ENCODE measurements around the gene ATPAF1.
"Not testable (repeated sequence)": the region's sequence is repeated elsewhere in the genome, so short reads cannot be mapped to it uniquely, and the experiment has no call there.

Gene ATPAF1

DNA sequence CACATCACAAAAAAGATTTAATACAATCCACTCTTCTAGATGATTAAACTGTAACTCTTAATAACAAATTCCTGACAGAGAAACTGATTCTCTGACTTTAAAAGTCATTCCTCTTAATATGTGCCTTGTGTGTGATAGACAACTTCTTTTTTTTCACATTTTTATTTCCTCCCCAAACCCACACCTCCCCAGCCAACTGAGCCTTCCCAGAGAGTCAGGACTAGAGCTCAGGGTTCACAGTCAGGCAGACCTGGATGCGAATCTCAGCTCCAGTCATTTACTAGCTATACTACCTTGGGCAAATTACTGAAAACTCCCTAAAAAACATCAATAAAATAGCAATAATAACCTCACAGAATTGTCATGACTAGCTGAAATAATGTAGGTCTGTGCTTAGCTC lies 14.2 kb downstream of the ATPAF1 start:
- in situ Hi-C loops (cut with HindIII; ENCODE audit: low pct_unique_long_range_greater_than_20kb, low sequenced_read_pairs), result no loop called here
- DNase-seq (ENCODE audit: low read depth in 1 of 2, low spot score in 1 of 2), result no peak
- no peak for TF ChIP-seq JUND (IDR thresholded peaks at IDR 0.05; ENCODE audit: low read depth)

DNA sequence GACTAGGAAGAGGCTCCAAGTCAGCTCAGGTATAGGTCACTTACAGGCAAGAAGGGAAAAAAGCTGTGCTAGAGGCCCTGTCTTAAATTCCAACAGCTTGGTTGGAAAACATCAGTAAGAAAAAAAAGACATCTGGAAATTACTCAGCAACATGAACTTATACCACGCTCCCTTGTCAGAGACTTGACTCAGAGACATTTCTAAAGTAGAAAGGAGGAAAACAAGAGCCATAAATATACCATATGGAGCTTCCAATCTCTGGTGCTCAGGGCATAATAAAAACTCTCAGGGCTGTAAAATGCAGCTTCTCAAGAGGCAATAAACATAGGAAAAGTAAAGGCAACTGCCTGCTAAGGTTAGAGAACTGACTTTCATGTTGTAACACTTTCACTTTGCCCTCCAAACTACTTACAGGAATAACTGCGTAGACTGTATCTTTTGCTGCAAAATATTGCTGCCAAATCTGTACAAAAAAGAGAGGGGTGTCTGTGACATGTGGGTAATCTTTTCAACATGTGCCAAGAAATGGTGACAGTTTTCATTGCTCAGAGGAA lies 14.7 kb downstream of the ATPAF1 start:
- in situ Hi-C loops (cut with HindIII; ENCODE audit: low pct_unique_long_range_greater_than_20kb, low sequenced_read_pairs), result no loop called here
- TF ChIP-seq JUND (IDR thresholded peaks at IDR 0.05; ENCODE audit: low read depth), result no peak
- DNase-seq (ENCODE audit: low read depth in 1 of 2, low spot score in 1 of 2), result no peak

DNA sequence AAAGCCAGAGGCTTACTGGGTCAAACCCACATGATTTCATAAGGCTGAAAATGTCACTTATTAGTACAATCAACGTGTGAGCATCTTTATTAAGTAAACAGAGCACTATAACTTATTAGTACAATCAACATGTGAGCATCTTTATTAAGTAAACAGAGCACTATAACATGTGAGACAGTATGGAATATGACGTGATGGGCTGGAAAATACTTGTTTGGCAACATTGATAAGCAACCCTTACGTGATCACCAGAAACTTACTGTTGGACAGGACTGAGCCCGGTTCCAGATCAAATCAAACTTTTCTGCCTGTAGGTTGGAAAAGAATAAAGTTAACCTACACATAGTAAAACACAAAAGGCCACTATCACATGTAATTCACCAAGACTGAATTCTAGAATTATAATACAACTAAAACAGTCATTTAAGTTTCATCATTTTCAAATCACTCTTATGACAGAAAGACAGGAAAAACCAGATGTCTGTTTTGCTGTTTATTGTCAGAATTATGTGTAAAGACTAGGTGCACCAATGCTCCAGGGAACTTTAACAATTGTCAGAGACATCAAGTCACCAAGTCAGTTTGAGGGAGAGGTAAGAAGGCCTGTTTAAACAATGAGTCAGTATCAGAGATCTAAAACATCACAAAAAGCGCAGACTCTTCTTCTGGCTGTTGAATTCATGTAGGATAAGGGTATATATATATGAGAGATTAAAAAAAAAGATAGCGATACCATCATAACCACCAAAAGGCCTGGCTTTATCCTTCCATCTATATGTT lies 15.7 kb downstream of the ATPAF1 start:
- in situ Hi-C loops (cut with HindIII; ENCODE audit: low pct_unique_long_range_greater_than_20kb, low sequenced_read_pairs), result no loop called here
- no peak for TF ChIP-seq JUND (IDR thresholded peaks at IDR 0.05; ENCODE audit: low read depth)
- no peak for DNase-seq (ENCODE audit: low read depth in 1 of 2, low spot score in 1 of 2)

DNA sequence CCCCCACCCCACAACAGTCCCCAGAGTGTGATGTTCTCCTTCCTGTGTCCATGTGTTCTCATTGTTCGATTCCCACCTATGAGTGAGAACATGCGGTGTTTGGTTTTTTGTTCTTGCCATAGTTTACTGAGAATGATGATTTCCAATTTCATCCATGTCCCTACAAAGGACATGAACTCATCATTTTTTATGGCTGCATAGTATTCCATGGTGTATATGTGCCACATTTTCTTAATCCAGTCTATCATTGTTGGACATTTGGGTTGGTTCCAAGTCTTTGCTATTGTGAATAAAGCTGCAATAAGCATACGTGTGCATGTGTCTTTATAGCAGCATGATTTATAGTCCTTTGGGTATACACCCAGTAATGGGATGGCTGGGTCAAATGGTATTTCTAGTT lies 17.0 kb downstream of the ATPAF1 start:
- DNase-seq (ENCODE audit: low read depth in 1 of 2, low spot score in 1 of 2); in situ Hi-C loops (cut with HindIII; ENCODE audit: low pct_unique_long_range_greater_than_20kb, low sequenced_read_pairs): not testable (repeated sequence)

DNA sequence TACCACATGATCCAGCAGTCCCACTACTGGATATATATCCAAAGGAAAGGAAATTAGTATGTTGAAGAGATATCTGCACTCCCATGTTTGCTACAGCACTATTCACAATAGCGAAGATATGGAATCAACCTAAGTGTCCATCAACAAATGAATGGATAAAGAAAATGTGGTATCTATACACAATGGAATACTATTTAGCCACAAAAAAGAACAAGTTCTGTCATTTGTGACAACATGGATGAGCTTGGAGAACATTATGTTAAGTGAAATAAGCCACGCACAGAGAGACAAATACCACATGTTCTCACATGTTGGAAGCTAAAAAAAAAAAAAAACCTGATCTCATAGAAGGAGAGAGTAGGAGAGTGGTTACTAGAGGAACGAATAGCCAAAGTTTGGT lies 17.7 kb downstream of the ATPAF1 start:
- no peak for TF ChIP-seq JUND (IDR thresholded peaks at IDR 0.05; ENCODE audit: low read depth)
- in situ Hi-C loops (cut with HindIII; ENCODE audit: low pct_unique_long_range_greater_than_20kb, low sequenced_read_pairs), result no loop called here

DNA sequence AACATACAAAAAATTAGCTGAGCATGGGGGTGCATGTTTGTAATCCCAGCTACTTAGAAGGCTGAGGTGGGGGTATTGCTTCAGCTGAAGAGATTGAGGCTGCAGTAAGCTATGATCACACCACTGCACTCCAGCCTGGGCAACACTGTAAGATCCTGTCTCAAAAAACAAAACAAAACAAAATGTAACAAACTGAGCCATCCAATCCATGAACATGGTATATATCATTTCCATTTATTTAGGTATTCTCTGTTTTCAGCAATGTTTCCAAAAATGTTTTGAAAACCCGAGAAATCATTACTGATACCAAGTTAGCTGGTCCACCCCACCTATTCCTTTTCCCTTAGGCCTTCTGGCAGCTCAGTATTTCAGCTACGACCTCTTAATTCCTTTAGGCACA lies 18.4 kb downstream of the ATPAF1 start:
- no peak for TF ChIP-seq JUND (IDR thresholded peaks at IDR 0.05; ENCODE audit: low read depth)
- in situ Hi-C loops (cut with HindIII; ENCODE audit: low pct_unique_long_range_greater_than_20kb, low sequenced_read_pairs), result no loop called here
- DNase-seq (ENCODE audit: low read depth in 1 of 2, low spot score in 1 of 2), result no peak

More for the DNA sequence above, 17.7 kb downstream of the ATPAF1 start:
- no peak for DNase-seq (ENCODE audit: low read depth in 1 of 2, low spot score in 1 of 2)

DNA sequence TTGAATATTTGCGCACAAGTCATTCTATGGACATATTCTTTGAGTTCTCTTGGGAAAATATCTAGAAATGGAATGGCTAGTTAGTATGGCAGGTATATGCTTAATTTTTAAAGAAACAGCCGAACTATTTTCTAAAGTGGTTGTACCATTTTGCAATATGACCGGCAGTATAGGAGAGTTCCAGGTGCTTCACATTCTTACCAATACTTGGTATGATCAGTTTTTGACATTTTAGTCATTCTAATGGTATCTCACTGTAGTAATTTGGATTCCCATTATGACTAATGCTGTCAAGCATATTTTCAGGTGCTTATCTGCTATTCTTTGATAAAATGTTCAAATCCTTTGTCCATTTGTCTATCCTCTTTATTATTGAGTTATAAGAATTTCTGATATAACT lies 20.6 kb downstream of the ATPAF1 start:
- TF ChIP-seq JUND (IDR thresholded peaks at IDR 0.05; ENCODE audit: low read depth), result no peak
- DNase-seq (ENCODE audit: low read depth in 1 of 2, low spot score in 1 of 2), result no peak
- in situ Hi-C loops (cut with HindIII; ENCODE audit: low pct_unique_long_range_greater_than_20kb, low sequenced_read_pairs), result no loop called here

DNA sequence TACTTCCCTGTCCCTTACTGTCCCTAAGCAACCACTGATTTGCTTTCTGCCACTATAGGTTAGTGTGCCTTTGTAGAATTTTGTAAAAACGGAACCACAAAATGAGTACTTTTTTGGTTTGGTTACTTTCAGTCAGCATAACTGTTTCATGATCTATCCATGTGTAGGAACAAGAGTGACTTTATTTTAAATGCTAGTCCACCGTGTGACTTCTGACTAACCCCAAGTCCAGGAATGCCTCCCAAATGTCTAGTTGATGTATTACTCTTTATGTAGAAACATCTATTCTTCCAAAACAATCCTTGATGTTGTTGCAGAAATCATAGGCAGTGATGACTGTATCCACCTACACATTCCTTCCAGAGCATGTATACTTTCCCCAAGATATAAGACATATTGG lies 21.3 kb downstream of the ATPAF1 start:
- no peak for TF ChIP-seq JUND (IDR thresholded peaks at IDR 0.05; ENCODE audit: low read depth)
- in situ Hi-C loops (cut with HindIII; ENCODE audit: low pct_unique_long_range_greater_than_20kb, low sequenced_read_pairs), result no loop called here
- no peak for DNase-seq (ENCODE audit: low read depth in 1 of 2, low spot score in 1 of 2)

DNA sequence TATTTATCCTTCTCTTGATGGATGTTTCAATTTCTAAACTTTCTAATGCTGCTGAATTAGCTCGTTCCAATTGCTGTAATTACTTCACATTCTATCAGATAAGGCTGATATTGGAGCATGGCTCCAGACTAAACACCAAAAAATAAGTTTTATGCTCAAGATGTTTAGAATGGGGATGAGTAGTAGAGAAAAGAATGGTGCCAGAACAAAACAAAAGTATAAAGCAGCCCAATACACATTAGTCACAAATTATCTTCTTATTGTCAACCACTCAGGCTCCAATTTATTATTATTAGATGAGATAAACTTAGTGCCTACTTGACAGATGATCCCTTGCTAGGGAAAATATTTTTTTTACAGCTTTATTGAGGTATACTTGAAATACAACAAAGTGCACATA lies 21.8 kb downstream of the ATPAF1 start:
- in situ Hi-C loops (cut with HindIII; ENCODE audit: low pct_unique_long_range_greater_than_20kb, low sequenced_read_pairs), result no loop called here
- no peak for DNase-seq (ENCODE audit: low read depth in 1 of 2, low spot score in 1 of 2)
- no peak for TF ChIP-seq JUND (IDR thresholded peaks at IDR 0.05; ENCODE audit: low read depth)

DNA sequence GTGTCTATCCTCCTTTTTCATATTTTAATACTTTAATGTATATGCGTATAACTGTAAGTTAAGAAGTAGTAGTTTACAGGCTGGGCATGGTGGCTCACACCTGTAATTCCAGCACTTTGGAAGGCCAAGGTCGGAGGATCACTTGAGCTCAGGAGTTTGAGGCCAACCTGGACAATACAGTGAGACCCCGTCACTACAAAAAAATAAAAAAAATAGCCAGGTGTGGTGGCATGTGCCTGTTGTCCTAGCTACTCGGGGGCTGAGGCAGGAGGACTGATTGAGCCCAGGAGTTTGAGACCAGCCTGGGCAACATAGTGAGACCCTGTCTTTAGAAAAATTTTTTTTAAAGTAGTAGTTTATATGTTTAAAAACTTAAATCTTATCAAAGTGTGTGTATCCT lies 22.3 kb downstream of the ATPAF1 start:
- TF ChIP-seq JUND (IDR thresholded peaks at IDR 0.05; ENCODE audit: low read depth), result no peak
- DNase-seq (ENCODE audit: low read depth in 1 of 2, low spot score in 1 of 2), result no peak
- in situ Hi-C loops (cut with HindIII; ENCODE audit: low pct_unique_long_range_greater_than_20kb, low sequenced_read_pairs), result no loop called here

DNA sequence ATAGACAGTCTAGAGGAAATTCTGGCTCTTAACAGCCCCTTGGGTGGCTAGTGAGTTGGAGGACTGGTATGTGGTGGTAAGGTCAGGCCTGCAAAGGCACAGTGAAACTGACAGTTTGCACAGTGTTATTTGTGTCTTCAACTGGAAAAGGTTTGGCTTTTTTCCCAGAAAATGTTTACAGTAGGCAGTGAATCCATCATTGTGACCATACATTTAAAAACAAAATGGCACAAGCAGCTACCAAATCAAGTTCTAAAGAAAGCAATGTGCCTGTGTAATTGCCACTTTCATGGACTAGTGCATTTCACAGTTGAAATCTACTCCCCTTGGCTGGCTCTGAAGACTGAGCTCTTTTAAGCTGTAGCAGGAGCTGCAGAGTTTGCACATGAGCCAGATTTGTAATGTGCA lies 24.8 kb downstream of the ATPAF1 start:
- in situ Hi-C loops (cut with HindIII; ENCODE audit: low pct_unique_long_range_greater_than_20kb, low sequenced_read_pairs), result no loop called here
- peak in 1 of 2 experiments; percentile 68 for DNase-seq (ENCODE audit: low read depth in 1 of 2, low spot score in 1 of 2)
- TF ChIP-seq JUND (IDR thresholded peaks at IDR 0.05; ENCODE audit: low read depth), result no peak

DNA sequence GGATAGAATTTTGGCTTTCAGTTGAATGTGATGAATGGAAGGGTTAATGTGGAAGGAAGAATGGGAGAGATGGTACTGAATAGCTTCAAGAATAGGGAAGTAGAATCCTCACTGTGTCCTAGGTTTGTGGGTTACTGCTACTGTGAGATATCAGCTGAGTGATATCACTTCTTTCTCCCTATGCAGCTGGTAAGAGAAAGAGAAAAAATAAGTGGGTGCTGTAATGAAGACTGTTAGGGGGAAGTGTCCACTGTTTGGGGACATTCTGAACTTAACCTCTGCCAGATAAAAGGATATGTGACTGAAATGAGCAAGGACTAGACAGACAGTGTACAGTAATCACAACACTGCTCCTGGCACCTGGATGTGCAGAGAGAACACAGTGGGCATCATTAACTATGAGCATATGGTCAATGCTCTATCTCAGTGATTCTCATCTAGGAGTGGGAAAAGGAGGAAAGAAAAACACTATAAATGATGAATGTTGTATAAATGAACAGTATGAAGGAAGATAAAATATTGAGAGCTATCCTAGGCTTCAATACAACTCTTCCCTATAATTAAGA lies 26.0 kb downstream of the ATPAF1 start:
- in situ Hi-C loops (cut with HindIII; ENCODE audit: low pct_unique_long_range_greater_than_20kb, low sequenced_read_pairs), result no loop called here
- DNase-seq (ENCODE audit: low read depth in 1 of 2, low spot score in 1 of 2), result no peak

DNA sequence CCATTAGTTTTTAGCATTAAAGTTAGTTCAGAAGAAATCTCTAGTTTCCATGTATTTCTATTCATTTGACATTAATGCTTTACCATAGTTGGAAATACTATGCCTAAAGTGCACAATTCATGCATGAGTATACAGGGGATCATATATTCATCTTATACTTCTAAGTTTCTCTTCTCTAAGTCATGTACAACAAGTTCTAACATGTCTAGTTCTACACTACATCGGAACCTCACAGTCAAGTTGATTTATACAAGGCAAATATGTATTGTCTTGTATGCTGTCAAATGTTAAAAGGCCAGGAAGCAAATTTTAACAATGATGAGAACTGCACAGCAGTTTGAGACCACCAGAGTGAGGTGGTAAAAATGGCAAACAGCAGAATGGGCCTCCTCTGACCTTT lies 28.6 kb downstream of the ATPAF1 start:
- in situ Hi-C loops (cut with HindIII; ENCODE audit: low pct_unique_long_range_greater_than_20kb, low sequenced_read_pairs), result no loop called here
- no peak for DNase-seq (ENCODE audit: low read depth in 1 of 2, low spot score in 1 of 2)
- no peak for TF ChIP-seq JUND (IDR thresholded peaks at IDR 0.05; ENCODE audit: low read depth)

More for the DNA sequence above, 26.0 kb downstream of the ATPAF1 start:
- TF ChIP-seq JUND (IDR thresholded peaks at IDR 0.05; ENCODE audit: low read depth), result no peak

Data from T47D (cell line).